Keratinocyte (primary cell): Measurements from ENCODE around the gene ZFR2.

Source experiments
- EZH2 ChIP-seq: IDR thresholded peaks from one replicate; pipeline ENCODE4 v1.6.1; 2012; ENCODE audit warnings: inconsistent platforms, mild to moderate bottlenecking, low read length, moderate library complexity
- TF ChIP-seq, protein P1 (sequence below), 3 experiments: IDR thresholded peaks in 1 of 3; conservative IDR thresholded peaks in 1 of 3; optimal IDR thresholded peaks in 1 of 3; 2 replicates in 2 of 3; 3 replicates in 1 of 3; pipeline versions ENCODE3 to v1.5.1; 2011; ENCODE audit warnings: low read length in 3 of 3, mild to moderate bottlenecking in 3 of 3, moderate library complexity in 2 of 3, control low read depth in 1 of 3, inconsistent platforms in 1 of 3; ENCODE audit not compliant: insufficient read depth in 2 of 3; ENCODE audit errors: extremely low read depth in 1 of 3

DNA sequence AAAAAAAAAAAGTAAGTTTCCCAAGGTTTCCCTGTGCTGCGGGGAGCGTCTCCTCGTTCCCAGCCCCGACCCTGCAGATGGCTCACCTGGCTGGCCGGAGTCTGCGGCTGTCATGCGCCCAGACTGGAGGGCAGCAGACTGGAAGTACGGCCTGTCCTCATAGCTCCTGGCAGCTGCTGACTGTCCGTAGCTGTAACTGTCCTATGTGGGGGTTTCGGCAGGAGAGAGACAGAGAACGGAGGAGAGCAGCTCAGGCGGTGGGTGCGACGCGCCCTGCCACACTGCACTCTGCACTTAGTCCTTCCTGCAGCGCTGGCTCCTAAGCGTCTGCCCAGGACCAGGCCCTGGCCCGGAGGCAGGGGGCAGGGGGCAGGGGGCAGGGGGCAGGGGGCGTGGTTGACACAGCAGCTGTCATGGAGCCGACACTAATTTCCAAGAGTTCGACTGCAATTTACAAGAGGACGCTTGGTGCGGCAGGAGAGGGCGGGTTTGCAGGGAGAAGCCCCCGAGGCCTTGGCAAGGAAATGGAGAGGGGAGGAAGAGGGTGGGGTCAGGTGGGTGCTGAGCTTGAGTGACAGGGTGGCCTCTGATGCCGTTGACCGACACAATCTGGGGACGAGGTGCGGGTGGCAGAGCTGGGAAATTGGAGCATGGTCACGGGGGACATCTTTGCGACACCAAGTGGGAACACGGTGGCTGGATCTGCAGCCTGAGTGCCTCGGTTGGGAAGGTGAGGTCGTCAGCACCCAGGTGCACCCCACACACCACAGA, 35.1 kb downstream of the ZFR2 start:
- TF ChIP-seq, protein P1, sequence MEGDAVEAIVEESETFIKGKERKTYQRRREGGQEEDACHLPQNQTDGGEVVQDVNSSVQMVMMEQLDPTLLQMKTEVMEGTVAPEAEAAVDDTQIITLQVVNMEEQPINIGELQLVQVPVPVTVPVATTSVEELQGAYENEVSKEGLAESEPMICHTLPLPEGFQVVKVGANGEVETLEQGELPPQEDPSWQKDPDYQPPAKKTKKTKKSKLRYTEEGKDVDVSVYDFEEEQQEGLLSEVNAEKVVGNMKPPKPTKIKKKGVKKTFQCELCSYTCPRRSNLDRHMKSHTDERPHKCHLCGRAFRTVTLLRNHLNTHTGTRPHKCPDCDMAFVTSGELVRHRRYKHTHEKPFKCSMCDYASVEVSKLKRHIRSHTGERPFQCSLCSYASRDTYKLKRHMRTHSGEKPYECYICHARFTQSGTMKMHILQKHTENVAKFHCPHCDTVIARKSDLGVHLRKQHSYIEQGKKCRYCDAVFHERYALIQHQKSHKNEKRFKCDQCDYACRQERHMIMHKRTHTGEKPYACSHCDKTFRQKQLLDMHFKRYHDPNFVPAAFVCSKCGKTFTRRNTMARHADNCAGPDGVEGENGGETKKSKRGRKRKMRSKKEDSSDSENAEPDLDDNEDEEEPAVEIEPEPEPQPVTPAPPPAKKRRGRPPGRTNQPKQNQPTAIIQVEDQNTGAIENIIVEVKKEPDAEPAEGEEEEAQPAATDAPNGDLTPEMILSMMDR (optimal IDR thresholded peaks at IDR 0.05 in 1 of 3, IDR thresholded peaks at IDR 0.05 in 1 of 3, conservative IDR thresholded peaks at IDR 0.05 in 1 of 3; ENCODE audit: extremely low read depth in 1 of 3, insufficient read depth in 2 of 3, low read length in 3 of 3) = no peak
- no peak for TF ChIP-seq EZH2
